Activated naive CD8-positive, alpha-beta T cell treated with anti-CD3 and anti-CD28 coated beads for 36 hours (primary cell): ENCODE results near the gene EFEMP1. TPM values are rescaled to one million over a fixed set of nuclear protein-coding genes. Genes with fewer than 3 reads are reported as not detected.
"Not testable (repeated sequence)": the region's sequence is repeated elsewhere in the genome, so short reads cannot be mapped to it uniquely, and the experiment has no call there.

Experiments used
- DNase-seq: peaks from one replicate; pipeline ENCODE4 v3.0.0; 2021
- H3K27ac Mint-ChIP-seq: one replicate; pipeline ENCODE4 v1.8.0; 2022; ENCODE audit warnings: mild to moderate bottlenecking, moderate library complexity, mixed read lengths
- H3K27me3 Mint-ChIP-seq: one replicate; pipeline ENCODE4 v1.8.0; 2022; ENCODE audit warnings: mild to moderate bottlenecking, mixed read lengths
- H3K36me3 Mint-ChIP-seq: one replicate; pipeline ENCODE4 v1.8.0; 2021; ENCODE audit warnings: mild to moderate bottlenecking, mixed read lengths
- H3K4me1 Mint-ChIP-seq: one replicate; pipeline ENCODE4 v1.8.0; 2021; ENCODE audit warnings: mixed read lengths
- H3K4me3 Mint-ChIP-seq: one replicate; pipeline ENCODE4 v1.8.0; 2022; ENCODE audit warnings: mild to moderate bottlenecking, moderate library complexity, mixed read lengths
- H3K9me3 Mint-ChIP-seq: one replicate; pipeline ENCODE4 v1.8.0; 2022; ENCODE audit warnings: mixed read lengths
- total RNA-seq, 2 experiments: library from RNA; stranded (reverse); gene quantifications; one replicate each; pipeline ENCODE4 v1.2.3, GENCODE V29; 2021

Gene EFEMP1
- total RNA-seq, 2 experiments from 2014 or later: not detected

DNA sequence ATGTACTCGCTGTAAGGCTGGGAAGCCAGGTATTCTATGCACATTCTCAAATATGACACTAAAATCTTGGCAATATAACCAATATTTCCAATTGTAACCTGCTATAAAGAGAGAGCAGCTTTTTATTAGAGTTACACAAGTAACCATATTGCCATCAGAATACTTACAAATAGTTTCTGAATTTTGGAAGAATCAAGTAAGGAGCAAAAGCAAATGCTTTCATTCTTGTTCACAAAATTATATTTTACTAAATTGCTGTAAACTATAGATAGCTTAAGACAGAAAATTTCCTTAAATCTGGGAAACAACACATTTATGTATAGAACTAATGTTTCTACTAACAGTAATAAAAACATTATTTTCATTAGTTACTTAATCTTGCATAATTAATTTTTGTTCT lies 77.2 kb downstream of the EFEMP1 start:
- Mint-ChIP-seq H3K4me3 (no peak overlapping the region), H3K27ac (no peak overlapping the region), H3K27me3 (no peaks in the 10 kb centered on the region), H3K36me3 (no peaks in the 10 kb centered on the region), H3K9me3 (no peaks in the 10 kb centered on the region), H3K4me1 (no peaks in the 10 kb centered on the region)
- DNase-seq: no peak

DNA sequence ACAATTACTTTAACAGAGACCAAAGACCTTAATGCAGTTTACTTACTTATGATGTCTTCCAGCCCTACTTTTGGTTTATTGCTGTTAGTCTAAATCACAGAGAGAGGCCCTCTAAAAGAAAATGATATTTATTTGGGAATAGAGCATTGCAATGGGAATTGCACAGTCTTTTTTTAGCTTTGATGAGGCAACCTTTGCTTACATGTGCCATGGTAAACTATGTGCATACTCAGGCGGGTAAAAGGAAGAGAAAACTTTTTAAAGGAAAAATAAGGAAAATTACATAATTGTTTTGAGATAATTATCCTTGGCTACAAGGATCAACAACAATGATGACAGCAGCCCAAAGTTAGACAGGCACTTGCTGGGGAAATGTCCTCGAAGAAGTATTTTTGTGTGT lies 78.6 kb downstream of the EFEMP1 start:
- DNase-seq: no peak
- Mint-ChIP-seq H3K27ac (no peak overlapping the region), H3K4me3 (no peak overlapping the region), H3K27me3 (no peaks in the 10 kb centered on the region), H3K4me1 (no peaks in the 10 kb centered on the region), H3K9me3 (no peaks in the 10 kb centered on the region), H3K36me3 (no peaks in the 10 kb centered on the region)

DNA sequence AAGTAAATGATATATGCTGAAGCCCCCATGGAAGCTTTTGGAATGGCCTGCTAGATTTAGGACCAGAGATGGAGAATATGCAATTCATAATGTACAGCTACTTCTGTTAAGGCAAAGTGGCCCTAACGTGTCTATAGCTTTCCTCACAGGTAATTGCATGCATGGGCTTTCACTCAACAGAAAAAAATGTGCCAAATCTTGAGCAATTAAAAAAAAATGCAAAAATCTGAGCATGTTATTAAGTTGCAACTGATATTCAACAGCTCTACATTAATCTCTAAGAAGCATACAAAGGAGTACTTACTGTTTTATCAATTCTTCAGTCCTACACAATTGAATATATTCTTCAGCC lies 79.6 kb downstream of the EFEMP1 start:
- no peaks in the 10 kb centered on the region for H3K9me3 Mint-ChIP-seq
- no peaks in the 10 kb centered on the region for H3K27me3 Mint-ChIP-seq
- H3K4me3 Mint-ChIP-seq: no peak overlapping the region
- DNase-seq: no peak
- H3K27ac Mint-ChIP-seq: no peak overlapping the region
- no peaks in the 10 kb centered on the region for H3K36me3 Mint-ChIP-seq
- no peaks in the 10 kb centered on the region for H3K4me1 Mint-ChIP-seq

DNA sequence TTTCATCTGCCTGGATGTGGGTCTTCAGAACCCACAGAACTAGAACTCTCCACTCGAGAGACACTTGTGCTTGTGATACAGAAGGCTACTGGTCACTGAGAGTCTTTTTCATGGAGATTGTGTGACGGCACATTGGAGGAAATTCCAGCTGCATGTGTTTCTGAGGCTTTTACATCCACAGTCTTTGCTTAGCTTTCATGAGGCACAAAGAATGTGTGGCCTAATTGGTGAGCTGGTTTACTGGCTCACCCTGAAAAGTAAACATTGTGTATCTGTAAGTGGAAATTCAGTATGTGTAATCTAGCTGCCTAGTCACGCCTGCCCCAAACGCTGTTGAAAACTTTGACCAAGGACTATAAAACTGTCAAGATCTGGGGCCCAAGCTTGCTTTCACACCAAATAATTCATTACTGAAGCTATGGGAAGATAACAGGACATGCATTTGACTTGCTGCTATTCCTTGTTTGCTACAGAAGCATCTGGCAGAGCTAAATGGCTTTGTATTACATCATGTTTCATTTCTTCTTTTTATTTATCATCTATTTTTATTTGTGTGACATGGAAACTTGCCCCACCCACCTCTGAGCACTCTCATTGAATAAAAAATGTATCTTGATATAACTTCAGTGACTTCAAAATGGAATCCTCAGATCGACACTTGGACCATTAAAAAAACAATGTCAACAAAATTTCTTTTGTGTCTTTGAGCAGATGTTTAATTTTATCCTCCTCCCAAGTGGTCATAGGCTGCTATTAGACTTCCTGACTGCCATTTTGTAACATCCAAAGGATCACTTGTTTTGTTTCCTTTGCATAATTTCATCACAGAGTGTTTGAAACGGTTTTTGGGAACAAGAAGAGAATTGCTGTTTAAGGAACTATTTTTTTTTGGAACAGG lies 80.2 kb downstream of the EFEMP1 start:
- Mint-ChIP-seq H3K4me3 (no peak overlapping the region), H3K27ac (no peak overlapping the region), H3K27me3 (no peaks in the 10 kb centered on the region), H3K9me3 (no peaks in the 10 kb centered on the region), H3K4me1 (no peaks in the 10 kb centered on the region), H3K36me3 (no peaks in the 10 kb centered on the region)
- no peak for DNase-seq

DNA sequence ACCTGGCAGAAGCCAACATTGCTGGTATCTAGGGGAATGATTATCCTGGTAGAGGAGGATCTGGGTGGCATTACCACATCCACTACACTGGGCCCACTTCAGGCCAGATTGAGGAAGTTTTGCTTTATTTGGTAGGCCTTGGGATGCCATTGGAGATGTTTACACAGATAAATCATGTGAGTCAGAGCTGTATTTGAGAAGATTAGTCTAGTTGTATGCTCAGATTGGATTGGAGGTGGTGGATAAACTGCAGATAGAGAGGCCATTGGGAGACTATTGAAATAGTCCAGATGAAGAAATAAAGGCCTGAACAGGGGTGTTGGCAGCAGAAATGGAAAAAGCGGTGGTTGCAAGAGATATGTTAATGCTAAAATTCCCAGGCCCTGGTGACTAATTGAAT lies 81.5 kb downstream of the EFEMP1 start:
- H3K27ac Mint-ChIP-seq: no peak overlapping the region
- H3K27me3 Mint-ChIP-seq: no peaks in the 10 kb centered on the region
- DNase-seq: no peak
- H3K4me1 Mint-ChIP-seq: no peaks in the 10 kb centered on the region
- no peaks in the 10 kb centered on the region for H3K9me3 Mint-ChIP-seq
- H3K4me3 Mint-ChIP-seq: no peak overlapping the region
- H3K36me3 Mint-ChIP-seq: no peaks in the 10 kb centered on the region

DNA sequence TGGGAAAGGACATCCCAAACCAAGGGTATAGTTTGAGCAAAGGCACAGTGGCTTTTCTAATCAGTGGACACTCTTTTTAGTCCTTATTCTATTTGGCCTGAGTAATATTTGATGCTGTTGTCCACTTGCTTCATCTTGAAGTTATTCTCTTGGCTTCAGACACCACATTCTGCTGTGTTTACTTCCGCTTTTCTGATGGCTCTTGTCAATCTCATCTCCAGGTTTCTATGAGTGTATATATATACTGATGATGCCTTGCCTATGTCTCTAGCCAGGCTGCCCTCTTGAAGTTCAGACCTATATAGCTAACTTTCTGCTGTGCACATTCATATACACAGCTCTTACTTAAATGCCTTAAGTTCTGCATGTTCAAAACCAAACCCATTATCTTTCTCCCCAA lies 83.1 kb downstream of the EFEMP1 start:
- DNase-seq: no peak
- Mint-ChIP-seq H3K4me1 (no peaks in the 10 kb centered on the region), H3K9me3 (no peaks in the 10 kb centered on the region), H3K4me3 (no peak overlapping the region), H3K36me3 (no peaks in the 10 kb centered on the region), H3K27me3 (no peaks in the 10 kb centered on the region), H3K27ac (no peak overlapping the region)

DNA sequence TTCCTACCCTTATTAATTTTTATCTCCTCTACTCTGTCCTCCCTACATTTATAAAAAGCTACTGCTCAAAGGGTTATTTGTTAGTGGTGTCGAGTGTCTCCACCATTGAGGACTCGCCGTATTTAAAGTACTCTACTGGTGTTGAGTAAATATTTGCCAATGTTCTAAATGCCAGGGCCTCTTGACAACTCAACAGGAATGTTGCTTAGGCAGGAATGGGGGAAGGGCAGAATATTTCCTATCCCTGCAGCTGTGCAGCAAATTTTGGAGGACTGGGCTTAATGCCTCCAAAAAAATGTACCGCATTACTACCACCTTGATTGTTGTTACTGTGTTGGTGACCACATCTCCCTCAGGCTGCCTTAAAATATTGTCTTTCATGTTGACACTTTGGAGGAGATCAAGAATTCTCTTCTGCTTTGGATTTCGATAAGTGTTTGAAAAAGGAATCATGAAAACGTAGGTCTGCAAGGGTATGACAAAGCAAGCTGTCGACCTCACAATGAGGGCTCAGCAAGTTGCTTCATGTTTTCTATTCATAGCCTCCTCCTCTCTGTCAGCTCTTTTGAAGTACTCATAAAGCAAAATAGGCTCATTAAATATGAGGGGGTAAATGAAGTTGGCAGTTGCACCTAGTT lies 84.3 kb downstream of the EFEMP1 start:
- Mint-ChIP-seq H3K36me3 (no peaks in the 10 kb centered on the region), H3K4me1 (no peaks in the 10 kb centered on the region), H3K9me3 (peaks cover 2% of the 10 kb centered on the region), H3K4me3 (no peak overlapping the region), H3K27ac (no peak overlapping the region), H3K27me3 (no peaks in the 10 kb centered on the region)
- no peak for DNase-seq

DNA sequence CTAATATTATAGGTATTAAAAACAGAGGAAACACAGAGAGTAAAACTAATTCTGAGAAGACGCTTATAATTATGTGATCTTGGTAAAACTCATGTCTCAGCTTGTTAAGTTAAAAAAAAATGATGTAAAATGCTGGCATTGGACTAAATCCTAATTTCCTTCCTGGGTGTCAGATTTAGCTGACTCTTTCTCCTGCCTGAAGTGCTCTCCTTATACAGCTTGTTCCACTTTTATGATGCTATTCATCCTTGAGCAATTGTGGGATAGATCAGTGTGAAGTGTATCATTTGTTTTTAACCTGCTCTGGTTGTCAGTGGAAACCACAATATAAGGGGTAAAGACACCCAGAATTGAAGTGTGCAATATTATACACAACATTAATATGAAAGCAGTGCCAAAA lies 84.9 kb downstream of the EFEMP1 start:
- DNase-seq: no peak
- Mint-ChIP-seq H3K27me3 (no peaks in the 10 kb centered on the region), H3K27ac (no peak overlapping the region), H3K36me3 (no peaks in the 10 kb centered on the region), H3K9me3 (peaks cover 3% of the 10 kb centered on the region), H3K4me3 (no peak overlapping the region), H3K4me1 (no peaks in the 10 kb centered on the region)

DNA sequence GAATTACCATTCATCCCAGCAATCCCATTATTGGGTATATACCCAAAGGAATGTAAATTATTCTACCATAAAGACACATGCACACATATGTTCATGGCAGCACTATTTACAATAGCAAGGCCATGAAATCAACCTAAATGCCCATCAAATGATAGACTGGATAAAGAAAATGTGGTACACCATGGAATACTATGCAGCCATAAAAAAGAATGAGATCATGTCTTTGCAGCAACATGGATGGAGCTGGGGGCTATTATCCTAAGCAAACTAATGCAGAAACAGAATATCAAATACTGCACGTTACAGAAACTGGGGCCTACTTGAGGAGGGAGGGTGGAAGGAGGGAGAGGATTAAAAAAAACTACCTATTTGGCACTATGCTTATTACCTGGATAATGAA lies 85.5 kb downstream of the EFEMP1 start:
- H3K27me3 Mint-ChIP-seq, H3K4me3 Mint-ChIP-seq, H3K9me3 Mint-ChIP-seq, H3K4me1 Mint-ChIP-seq, H3K27ac Mint-ChIP-seq, H3K36me3 Mint-ChIP-seq, DNase-seq: not testable (repeated sequence)

DNA sequence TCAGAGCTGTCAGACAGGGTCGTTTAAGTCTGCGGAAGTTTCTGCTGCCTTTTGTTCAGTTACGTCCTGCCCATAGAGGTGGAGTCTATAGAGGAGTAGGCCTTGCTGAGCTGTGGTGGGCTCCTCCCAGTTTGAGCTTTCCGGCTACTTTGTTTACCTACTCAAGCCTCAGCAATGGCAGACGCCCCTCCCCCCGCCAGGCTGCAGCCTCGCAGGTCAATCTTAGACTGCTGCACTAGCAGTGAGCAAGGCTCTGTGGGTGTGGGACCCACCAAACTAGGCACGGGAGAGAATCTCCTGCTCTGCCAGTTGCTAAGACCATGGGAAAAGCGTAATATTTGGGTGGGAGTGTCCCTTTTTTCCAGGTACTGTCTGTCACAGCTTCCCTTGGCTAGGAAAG lies 86.5 kb downstream of the EFEMP1 start:
- Mint-ChIP-seq H3K4me1 (no peaks in the 10 kb centered on the region), H3K27ac (no peak overlapping the region), H3K4me3 (no peak overlapping the region), H3K9me3 (peaks cover 9% of the 10 kb centered on the region), H3K36me3 (no peaks in the 10 kb centered on the region), H3K27me3 (no peaks in the 10 kb centered on the region)
- no peak for DNase-seq

DNA sequence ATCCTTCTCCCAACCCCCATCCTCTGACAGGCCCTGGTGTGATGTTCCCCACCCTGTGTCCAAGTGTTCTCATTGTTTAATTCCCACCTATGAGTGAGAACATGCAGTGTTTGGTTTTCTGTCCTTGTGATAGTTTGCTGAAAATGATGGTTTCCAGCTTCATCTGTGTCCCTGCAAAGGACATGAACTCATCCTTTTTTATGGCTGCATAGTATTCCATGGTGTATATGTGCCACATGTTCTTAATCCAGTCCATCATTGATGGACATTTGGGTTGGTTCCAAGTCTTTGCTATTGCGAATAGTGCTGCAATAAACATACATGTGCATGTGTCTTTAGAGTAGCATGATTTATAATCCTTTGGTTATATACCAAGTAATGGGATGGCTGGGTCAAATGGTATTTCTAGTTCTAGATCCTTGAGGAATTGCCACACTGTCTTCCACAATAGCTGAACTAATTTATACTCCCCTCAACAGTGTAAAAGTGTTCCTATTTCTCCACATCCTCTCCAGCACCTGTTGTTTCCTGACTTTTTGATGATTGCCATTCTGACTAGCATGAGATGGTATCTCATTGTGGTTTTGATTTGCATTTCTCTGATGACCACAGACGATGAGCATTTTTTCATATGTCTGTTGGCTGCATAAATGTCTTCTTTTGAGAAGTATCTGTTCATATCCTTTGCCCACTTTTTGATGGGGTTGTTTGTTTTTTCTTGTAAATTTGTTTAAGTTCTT lies 91.7 kb downstream of the EFEMP1 start:
- H3K36me3 Mint-ChIP-seq, H3K27ac Mint-ChIP-seq, H3K4me1 Mint-ChIP-seq, H3K27me3 Mint-ChIP-seq, H3K9me3 Mint-ChIP-seq, H3K4me3 Mint-ChIP-seq, DNase-seq: not testable (repeated sequence)

DNA sequence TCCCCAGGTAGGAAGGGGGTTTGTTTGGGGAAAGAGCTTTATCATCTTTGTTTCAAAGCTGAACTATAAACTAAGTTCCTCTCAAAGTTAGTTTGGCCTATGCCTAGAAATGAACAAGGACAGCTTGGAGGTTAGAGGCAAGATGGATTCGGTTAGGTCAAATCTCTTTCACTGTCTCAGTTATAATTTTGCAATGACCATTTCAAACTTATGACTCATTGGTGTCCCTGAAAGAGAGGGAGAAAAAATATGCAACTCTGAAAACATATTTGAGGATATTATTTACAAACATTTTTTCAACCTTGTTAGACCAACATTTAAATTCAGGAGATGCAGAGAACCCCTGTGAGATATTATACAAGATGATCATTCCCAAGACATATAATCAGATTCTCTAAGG lies 95.7 kb downstream of the EFEMP1 start:
- Mint-ChIP-seq H3K27ac (no peak overlapping the region), H3K27me3 (peaks cover 10% of the 10 kb centered on the region), H3K36me3 (no peaks in the 10 kb centered on the region), H3K4me1 (no peaks in the 10 kb centered on the region), H3K9me3 (peaks cover 2% of the 10 kb centered on the region), H3K4me3 (no peak overlapping the region)
- DNase-seq: no peak

DNA sequence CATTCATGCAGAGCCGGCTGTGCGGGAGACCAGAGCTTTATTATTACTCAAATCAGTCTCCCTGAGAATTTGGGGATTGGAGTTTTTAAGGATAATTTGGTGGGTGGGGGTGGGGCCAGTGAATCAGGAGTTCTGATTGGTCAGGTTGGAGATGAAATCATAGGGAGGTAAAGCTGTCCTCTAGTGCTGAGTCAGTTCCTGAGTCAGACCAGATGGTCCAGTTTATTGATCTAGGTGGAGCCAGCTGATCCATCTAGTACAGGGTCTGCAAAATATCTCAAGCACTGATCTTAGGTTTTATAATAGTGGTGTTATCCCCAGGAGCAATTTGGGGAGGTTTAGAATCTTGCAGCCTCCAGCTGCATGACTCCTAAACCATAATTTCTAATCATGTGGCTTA lies 96.2 kb downstream of the EFEMP1 start:
- not testable (repeated sequence) for H3K4me3 Mint-ChIP-seq, H3K4me1 Mint-ChIP-seq, H3K9me3 Mint-ChIP-seq, H3K27me3 Mint-ChIP-seq, DNase-seq, H3K27ac Mint-ChIP-seq, H3K36me3 Mint-ChIP-seq

DNA sequence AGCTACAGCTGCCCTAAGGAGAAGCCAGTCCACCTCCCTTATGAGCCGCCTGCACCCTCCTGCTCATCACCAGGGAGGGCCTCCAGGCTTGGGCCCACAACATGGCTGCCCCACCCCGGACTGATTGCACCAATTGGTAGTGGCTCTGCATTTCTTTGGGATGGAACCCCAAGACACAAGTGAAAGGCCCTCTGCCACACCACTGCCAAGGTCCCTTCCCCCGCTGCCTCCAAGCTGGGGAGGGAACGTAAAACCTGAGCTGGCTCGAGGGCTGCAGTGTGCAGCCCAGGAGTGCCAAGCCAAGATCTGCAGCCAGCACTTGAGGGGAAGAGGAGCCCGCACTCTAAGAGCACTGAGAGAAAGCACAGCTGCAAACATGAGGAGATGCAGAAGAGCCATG lies 97.3 kb downstream of the EFEMP1 start:
- no peak overlapping the region for H3K4me3 Mint-ChIP-seq
- no peaks in the 10 kb centered on the region for H3K9me3 Mint-ChIP-seq
- no peaks in the 10 kb centered on the region for H3K4me1 Mint-ChIP-seq
- no peak for DNase-seq
- H3K27ac Mint-ChIP-seq: no peak overlapping the region
- H3K36me3 Mint-ChIP-seq: no peaks in the 10 kb centered on the region
- peaks cover 10% of the 10 kb centered on the region for H3K27me3 Mint-ChIP-seq

DNA sequence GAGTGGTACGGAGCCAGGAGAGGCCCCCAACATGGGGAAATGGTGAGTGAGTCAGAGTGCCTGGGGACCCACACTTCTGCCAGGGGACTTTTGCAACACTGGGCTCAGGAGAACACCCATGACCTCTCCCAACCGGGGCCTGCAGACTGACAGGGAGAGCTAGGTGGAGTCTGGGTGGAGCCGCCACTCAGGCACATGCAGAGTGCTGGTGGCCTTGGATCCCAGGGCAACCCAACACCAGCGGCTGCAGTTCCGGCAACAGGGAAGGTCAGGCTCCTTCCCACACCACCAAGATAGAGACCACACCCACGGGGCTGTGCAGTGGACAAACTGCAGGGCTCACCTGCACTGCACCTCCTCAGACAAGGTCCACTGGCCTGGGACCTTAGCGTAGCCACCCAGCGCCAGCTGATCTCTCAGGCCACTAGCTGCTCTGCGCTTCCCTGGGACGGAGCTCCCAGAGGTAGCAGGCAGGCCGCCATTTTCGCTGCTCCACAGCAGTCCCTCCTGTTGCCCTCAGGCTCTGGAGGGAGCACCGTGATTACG lies 99.0 kb downstream of the EFEMP1 start:
- H3K27me3 Mint-ChIP-seq: peaks cover 10% of the 10 kb centered on the region
- no peaks in the 10 kb centered on the region for H3K4me1 Mint-ChIP-seq
- H3K36me3 Mint-ChIP-seq: no peaks in the 10 kb centered on the region

More for the DNA sequence above, 99.0 kb downstream of the EFEMP1 start:
- DNase-seq: no peak
- H3K4me3 Mint-ChIP-seq: no peak overlapping the region
- H3K9me3 Mint-ChIP-seq: no peaks in the 10 kb centered on the region
- no peak overlapping the region for H3K27ac Mint-ChIP-seq
